GM19043 (cell line): ENCODE measurements around the gene WDR75.

Experiments used
- ATAC-seq: cut with Tn5 transposase; IDR thresholded peaks from one replicate; pipeline ENCODE4 v1.9.1; 2021; ENCODE audit warnings: low read depth; ENCODE audit not compliant: unreplicated experiment

The WDR75 gene

DNA sequence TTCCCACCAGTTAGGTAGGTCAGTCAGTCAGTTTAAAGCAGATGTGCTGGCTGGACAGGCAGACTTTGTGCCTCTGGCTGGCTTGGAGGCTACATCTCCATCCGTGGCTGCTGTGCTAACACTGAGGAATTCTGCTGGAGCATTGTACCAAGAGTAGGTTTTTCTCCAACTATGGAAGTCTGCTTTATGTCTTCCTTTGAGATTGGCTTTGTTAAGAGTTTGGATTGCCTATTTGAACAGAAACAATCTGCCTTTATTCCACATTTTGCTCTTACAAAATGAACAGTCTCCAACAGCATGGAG is 46.7 kb downstream of the WDR75 start:
- ATAC-seq: no peak

DNA sequence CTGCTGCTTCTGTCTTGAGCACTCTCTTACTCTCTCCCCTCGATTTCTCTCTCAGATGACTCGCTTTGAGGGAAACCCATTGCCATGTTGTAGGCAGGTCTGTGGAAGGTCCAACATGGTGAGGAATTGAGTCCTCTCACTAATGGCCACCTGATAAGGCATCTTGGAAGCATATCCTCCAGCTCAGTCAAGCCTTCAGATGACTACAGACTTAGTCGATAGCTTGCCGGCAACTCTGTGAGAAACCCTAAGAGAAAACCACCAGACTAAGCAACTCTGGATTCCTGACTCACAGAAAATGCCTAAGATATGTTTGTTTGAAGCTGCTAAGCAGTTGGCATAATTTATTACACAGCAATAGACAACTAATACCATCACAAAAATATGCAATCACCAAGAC is 51.2 kb downstream of the WDR75 start:
- ATAC-seq: no peak

DNA sequence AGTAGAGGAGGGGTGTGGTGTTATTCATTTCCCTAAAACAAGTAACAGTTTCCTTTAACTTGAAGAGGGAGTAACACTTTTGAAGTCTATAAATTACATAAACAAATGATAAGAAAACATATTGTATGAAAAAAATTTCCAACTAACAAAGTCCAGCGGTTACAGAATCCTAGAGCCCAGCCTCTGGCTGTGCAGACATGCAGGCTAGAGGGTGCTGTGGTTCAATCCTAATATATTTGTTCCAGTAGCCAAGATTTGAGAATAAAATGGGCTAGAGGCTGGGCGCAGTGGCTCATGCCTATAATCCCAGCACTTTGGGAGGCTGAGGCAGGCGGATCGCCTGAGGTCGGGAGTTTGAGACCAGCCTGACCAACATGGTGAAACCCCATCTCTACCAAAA is 56.9 kb downstream of the WDR75 start:
- no peak for ATAC-seq

DNA sequence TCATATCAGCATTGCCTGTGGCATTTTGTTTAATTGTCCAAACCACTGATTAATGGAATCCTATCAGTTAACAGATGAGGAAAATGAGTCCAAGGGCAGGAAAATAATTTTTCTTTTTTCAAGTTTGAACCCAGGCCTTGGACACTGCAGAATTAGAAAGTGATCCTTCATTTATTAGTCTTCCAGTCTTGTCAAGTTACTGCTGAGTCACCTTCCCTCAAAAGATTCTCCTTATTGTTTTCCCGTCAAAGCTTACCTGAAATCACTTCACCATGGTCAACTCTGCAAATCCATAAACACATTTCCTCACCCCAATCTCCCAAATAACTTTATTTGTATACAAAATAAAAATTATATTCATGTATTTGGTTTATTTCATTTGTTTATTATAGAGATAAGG is 57.9 kb downstream of the WDR75 start:
- ATAC-seq: no peak

DNA sequence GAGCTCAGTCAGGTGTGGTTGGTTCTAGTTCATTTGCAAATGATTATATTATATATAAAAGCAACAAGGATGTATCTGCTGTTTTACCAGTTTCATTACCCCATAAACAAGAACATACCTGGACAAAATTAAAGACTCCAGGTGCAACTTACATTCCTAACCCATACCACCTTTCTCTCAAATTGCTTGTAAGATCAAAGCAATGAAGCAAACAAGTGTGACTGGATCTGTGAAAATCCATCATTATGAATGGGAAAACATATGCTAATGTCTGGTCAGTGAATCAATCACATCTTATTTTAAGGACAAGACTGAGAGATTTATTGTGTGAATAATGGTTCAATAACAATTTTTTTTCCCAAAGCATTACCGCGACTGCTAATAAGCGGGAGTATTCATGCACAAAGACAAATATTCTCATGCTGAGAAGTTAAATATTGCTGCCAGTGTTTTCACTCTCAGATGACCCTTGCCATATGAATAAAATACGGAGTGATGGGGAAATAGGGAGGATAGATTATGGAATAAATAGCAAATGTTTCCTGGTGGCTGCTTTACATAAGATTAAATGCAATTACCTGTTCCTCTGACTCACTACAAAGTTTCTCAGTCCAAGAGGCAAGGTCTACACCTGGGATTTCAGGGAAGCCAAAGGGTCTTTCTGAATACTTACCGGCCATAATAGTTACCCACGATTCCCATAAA is 59.3 kb downstream of the WDR75 start:
- no peak for ATAC-seq

DNA sequence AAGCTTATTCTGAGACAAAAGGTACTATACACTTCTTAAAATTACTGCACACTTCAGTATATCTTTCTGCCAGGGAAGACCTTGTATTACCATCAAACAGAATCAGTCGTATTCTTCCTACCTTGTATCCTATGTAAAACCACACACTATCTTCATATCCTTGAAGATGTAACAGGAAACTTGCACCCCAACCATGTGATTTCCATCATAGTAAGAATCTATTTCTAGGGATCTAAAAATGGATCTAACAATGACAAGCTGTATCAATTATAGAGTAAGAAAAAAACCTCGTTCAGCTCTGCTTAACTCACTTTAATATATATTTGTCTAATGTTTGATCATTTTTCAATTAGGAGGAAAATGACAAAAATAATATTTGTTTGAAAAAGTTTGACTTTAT is 60.2 kb downstream of the WDR75 start:
- no peak for ATAC-seq

DNA sequence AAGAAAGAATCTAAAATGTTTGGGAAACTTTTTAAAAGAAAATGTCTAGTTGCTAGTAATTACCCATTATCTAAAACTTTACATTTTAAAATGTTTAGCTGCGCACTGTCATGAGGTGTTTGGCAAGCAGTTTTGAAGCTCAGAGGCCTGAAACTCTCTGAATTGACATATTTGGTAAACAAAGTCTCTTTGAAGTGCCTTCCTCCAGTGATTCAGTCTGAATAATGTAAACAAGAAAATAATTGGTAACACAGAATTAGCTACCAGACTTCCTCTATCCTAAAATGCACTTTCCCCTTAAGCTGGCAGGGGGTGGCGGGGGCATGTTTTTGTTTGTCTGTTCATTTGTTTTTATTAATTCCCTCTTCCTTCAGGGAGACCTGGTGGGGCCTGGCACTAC is 61.4 kb downstream of the WDR75 start:
- ATAC-seq: no peak

DNA sequence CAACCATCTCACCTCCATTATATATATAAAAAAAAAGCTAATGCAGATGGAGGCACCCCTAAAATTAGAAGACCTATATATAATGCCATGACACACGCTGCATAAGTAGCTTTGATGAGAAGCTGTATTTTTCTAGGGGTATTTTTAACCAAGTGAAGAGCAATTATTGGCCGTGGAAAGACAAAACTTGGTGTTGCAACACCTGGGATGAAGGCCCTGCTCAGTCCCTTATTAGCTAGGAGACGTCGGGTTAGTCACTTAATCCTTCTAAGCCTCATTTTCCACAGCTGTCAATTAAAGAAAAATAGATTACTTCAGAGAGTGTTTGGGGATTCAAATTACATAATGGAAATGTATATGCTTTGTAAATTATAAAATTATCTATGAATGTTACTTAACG is 63.0 kb downstream of the WDR75 start:
- no peak for ATAC-seq

DNA sequence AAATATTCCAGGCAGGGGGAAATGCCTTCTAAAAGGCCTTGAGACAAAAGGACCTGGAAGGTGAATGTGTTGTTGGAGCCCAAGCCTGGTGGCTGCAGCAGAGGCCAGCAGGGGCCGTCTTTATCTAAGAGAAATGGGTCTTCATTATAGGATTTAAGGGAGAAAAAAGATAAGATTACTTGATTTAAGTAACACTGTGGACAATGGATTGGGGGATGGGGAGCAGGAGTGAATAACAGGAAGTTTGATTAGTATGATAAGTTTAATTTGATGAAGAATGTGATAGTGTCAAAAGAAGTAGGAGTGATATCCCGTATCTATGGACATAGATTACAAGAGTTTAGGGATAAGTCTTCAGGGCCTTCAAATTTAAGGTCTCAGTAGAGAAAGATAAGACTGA is 64.2 kb downstream of the WDR75 start:
- ATAC-seq: no peak

DNA sequence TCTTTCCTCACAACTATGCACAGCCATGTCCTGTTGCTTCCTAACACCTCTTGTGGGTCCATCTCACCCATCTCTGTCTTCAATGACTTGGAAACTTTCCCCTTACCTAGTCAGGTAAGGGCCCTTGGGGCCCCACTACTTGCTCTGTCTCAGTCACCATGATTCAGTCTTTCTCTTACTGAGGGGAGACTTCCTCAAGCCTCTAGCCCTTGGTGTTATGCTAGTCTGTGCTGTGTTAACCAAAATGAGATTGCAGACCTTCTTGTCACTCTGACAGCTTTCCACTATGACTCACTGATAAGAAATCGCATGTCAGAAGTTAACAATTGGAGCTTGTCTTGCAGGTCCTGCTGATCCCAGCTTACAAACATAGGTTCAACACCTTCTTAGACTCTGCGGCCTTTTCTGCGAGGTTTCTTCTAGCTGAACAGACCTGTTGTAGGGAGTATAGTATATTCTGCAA is 65.3 kb downstream of the WDR75 start:
- no peak for ATAC-seq

DNA sequence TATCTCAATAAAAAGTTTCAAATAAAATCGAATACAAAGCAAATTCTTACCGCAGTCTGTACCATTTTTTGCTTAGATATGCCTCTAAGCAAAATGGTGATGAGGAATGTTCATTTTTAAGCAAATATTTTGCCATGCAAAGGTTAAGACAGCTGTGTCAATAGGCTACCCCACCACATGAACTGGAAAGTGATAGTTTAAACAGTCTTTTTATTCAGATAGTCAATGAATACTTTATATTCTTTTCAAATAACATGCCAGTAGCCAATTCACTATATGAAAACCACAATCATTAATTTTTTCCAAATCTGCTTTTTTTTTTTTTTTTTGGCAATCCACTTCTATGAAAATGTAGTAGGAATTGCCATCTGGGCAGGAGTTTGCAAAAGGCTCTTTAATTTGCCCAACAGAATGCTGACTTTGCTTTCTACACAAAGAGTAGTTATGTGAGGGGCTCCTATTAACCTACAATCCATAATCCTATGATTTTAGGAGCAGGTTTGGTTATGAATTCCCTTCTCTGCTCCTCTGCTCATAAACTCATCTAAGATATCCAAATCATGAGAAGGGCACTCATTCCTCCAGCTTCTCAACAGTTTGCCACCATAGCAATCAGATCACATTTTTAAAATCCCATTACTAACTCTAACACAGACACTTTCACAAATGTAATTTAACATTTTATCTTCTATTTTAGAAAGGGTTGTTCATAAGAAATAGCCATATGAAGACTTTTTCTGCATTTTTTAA is 70.1 kb downstream of the WDR75 start:
- ATAC-seq: no peak

DNA sequence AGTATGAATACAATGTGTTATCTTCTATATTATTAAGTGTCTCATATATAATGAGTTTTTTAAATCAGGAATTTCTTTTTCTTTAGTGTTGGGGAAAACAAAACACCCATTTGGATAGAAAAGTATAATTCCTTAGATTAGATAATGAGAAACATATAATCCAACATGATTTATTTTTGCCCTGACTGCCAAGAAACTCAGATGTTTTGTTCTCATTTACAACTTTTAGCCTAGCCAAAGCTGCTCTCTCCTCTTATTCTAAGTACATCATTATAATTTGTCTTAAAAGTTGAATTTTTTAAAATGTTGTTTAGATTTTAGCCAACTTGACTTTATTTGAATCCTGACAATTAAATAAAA is 70.7 kb downstream of the WDR75 start:
- ATAC-seq: no peak

DNA sequence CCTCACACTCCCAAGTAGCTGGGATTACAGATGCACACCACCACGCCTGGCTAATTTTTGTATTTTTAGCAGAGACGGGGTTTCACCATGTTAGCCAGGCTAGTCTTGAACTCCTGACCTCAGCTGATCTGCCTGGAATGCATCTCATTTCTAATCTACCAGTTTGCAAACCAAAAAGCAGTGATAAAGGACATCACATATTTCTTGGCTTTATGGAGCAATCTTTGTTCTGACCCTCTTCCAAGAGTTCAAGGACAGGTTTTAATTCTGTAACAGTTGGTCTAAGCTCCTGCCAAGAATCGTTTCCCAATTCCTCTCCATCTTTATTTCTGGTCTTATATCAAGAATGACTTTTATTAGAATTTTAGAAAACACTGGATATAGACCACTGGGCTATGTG is 71.6 kb downstream of the WDR75 start:
- no peak for ATAC-seq

DNA sequence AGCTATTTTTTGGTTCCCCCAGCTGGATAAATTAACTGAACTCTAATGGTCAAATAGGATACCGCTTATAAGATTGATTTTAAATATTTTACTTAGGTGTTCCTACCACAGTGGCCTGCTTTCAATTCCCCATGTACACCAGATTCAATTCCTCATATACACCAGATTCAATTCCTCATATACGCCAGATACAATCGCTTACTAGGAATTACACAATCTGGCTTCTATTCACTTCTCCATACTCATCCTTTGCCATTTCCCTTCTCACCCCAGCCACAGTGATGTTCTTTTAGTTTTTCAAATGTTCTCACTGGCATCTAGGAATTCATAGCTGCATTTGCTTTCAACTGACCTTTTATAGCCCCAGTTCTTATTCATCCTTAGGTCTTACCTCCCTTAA is 72.8 kb downstream of the WDR75 start:
- no peak for ATAC-seq

DNA sequence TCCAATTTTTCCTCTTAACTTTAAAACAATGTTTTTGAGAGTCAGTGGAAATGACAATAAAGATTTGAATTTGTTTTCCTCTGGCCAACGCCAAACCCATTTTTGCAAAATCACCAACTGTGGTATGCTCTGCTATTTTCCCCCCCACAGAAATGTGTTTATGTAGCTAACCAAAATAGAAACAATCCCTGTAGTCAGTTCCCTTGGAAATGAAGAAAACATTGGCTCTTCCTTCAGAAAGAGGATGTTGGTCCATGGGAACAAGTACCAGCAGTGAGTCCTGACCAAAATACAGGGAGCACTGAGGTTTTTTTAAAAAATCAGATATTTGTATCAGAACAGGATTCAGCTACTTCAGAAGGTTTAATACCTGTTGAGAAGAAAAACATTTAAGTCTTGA is 74.0 kb downstream of the WDR75 start:
- ATAC-seq: no peak

DNA sequence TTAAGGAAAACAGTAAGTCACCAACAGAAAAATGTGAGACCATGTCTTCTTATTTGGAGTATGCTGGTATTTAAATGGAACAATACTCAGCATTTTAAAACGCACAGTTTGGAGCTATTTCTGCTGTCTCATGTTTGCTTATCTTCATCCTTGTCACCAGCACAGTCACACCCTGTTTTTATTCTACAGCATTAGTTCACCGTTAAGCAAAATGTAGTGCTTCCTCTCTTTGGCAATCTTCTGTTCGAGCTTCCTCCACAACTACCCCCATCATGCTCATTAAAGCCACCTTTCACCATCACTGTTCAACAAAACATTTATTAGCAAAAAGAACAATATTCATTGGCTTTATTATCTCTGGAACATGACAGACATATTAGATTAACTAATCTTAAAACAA is 75.3 kb downstream of the WDR75 start:
- no peak for ATAC-seq

DNA sequence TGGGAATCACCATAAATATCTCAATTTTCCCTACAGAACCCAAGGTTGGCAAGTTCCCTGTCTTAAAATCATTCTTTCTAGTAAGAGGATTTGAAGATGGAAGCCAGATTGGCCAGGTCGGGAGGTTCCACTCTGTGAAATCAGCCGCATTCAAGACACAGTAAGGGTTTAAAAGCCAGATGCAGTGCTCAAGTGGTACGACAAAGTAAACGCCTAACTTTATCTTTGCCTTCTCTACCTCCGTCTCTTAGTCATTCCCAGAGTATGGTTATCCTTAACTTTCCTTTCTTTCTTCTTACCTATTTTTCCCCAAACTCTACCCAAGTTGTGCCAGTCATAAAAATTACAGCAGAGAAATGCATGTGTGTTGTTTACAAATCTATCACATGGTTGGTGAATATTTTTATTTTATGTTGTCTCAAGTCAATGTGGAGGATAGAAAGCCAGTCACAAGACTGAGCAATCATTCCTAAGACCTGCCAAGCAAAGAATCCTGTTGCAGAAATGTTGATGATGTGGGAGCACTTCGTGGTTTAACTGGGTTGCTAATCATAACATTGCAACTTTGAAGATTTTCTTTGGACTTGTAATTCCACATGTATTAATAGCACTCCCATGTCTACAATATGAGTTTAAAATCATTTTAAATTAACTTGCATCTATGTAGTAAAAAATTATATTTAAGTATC is 76.7 kb downstream of the WDR75 start:
- ATAC-seq: no peak

DNA sequence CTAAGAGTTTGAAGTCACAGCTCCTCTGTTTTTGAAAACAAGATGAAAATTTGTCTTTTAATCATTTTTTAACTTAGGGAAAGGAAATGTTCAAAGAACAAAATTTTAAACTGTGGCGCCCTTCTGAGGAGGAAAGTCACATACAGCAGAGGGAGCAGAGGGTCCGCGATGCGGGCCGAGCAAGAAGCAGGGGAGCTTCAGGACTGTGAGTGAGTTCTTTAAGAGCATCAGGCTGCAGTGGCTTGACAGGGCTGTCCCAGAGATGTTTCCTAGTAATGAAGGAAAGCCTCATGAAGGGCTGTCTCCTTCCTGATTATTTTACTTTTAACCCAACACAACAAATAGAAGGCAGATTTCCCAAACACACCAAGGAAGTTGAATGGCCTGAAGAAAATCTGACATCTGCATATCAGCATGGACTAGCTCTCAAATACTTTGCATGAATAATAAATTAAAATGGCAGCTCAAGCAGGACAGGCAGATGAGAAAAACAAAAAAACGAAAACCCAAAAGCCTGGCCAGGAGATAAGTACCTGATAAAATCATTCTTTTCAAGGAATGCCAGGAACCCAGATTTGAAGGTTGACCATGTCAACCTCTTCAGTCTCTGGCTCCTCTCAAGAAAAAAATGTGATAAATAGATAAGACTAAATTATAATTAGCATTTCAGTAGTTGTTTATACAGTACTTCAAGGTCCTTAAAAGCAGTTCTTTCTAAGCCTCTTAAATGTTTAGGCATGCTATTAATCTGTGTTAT is 78.5 kb downstream of the WDR75 start:
- ATAC-seq: no peak

DNA sequence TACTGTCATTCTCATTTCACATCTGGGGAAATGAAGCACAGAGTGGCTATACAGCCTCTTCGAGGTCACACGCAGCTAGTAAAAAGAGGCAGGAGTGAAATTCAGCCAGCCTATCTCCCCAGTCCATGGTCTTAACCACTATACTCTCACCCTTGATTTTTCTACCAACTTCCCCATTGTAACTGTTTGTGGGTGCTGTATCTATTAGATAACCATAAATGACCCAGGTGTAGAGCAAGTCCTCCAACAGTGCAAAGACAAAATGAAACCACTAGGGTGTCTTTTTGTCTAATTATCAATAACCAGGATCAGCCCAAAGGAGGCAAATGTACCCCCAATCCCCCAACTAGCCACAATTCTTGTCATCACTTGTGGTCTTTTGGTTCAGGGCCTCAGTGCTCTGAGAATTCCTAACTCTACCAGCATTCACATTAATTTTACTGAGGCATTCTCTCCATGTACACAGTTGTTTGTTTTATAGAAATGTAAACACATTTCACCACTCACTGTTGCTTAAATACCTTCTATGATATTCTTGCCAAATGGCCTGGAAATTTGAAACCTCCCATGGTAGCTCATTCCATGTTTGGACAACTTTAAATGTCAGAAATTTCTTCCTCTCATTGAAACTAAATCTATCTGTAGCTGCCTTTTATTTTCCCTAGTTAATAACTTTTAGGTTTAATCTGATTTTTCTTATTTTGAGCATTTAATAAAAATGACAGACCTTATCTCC is 80.6 kb downstream of the WDR75 start:
- ATAC-seq: no peak

DNA sequence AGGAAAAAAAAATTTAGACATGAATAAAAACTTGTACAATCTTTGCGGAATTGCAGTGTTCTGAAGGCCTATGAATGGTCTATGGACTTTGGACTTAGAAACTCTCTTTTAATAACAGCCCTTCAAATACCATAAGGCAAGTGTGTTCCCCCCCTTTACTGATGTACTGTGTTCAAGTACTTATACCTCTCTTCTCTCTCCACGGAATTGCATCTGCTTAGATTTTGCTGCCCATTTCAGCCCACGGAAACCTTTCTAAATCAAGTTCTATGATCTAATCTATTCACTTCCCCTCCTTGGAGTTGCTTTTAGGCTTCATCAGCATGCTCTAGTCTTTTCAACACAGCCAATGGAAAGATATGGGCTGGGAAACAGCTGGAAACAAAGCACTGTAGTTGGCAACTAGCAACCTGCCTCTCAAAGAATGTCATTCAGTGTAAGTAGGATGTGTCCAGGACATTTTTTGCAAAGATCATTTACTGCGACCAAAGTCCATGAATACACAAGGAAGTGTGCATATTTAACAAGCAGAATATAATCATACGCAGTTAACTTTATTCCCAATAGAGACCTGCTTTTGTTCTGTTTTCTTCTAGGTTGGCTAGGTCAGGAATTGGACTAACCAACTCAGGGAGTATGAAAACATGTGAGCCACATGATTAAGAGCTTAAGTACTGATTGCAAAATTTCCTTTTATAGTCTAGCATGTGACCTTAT is 81.3 kb downstream of the WDR75 start:
- no peak for ATAC-seq
